ENCODE measurements around the gene SPATS1.

The SPATS1 gene

DNA sequence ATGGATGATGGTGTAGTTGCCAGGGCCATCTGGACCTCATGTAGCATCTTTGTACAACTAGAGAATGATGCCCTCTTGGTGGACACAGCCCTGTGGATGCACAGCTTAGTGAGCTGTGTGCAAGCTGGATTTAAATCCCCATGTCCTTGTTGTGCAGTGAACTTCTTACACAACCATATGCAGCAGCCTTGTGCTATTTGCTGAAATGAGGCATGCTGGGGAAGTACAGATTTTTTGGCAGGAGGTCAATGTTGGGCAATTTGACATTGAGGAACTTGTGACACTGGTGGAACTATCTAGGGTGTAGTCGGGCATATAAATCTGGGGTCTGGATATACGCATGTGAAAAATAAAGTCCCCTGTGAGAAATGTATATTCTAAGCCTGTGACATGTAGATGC, 39.3 kb downstream of the SPATS1 start:
- Histone ChIP-seq H3K4me1 (ENCODE audit: insufficient read depth, low read length) (peaks cover 6% of the 10 kb centered on the region), H3K9ac (ENCODE audit: low read depth, low read length) (no peak overlapping the region), H4K20me1 (ENCODE audit: insufficient read depth, low read length) (no peaks in the 10 kb centered on the region), H3K27me3 (ENCODE audit: insufficient read depth, low read length, poor library complexity) (no peaks in the 10 kb centered on the region), H3K27ac (ENCODE audit: low read length) (no peak overlapping the region), H3K4me3 (ENCODE audit: low read depth in 1 of 2, low read length in 2 of 2) (no peak overlapping the region), H2AFZ (ENCODE audit: low read depth, low read length) (no peak overlapping the region), H3K36me3 (ENCODE audit: insufficient read depth, low read length) (no peaks in the 10 kb centered on the region), H3K4me2 (ENCODE audit: insufficient read depth, low read length) (no peak overlapping the region), H3K79me2 (ENCODE audit: insufficient read depth, low read length) (no peaks in the 10 kb centered on the region), H3K9me3 (ENCODE audit: insufficient read depth, low read length, severe bottlenecking) (no peaks in the 10 kb centered on the region)
- no peak for ATAC-seq (ENCODE audit: insufficient read depth, low read depth)
- TF ChIP-seq, protein P1, sequence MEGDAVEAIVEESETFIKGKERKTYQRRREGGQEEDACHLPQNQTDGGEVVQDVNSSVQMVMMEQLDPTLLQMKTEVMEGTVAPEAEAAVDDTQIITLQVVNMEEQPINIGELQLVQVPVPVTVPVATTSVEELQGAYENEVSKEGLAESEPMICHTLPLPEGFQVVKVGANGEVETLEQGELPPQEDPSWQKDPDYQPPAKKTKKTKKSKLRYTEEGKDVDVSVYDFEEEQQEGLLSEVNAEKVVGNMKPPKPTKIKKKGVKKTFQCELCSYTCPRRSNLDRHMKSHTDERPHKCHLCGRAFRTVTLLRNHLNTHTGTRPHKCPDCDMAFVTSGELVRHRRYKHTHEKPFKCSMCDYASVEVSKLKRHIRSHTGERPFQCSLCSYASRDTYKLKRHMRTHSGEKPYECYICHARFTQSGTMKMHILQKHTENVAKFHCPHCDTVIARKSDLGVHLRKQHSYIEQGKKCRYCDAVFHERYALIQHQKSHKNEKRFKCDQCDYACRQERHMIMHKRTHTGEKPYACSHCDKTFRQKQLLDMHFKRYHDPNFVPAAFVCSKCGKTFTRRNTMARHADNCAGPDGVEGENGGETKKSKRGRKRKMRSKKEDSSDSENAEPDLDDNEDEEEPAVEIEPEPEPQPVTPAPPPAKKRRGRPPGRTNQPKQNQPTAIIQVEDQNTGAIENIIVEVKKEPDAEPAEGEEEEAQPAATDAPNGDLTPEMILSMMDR (IDR thresholded peaks at IDR 0.05; ENCODE audit: borderline replicate concordance, extremely low read depth, low read length, poor library complexity, severe bottlenecking), result no peak
- TF ChIP-seq EZH2 (IDR thresholded peaks at IDR 0.05; ENCODE audit: borderline replicate concordance, low read depth, low read length, severe bottlenecking), result no peak
- DNase-seq, result no peak

DNA sequence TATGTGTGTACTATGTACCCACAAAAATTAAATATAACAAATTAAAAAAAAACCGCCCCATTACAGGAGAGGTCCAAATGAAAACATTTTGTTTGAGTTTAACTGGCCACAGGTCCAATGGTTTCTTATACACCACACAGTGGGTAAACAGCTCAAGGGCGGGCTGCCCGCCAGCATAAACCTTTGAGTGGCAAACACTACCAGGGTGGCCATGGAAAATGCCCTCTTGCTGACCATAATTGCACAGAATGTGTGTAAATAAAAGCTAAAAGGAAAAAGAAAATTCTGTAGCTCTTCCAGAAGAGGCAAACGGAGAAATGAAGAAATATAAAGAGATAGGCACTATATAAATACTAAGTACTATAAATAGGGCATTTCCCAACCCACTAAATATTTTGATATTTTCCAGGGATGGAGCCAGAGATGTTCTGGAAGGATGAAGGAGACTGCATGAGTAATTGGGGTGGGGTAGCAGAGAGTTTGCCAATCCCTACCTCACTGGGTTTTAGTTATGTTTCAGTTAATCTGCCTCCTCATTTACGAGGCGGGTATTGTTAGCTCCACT, 44.0 kb downstream of the SPATS1 start:
- Histone ChIP-seq H3K27ac (ENCODE audit: low read length) (peak overlapping the region; percentile 99), H3K4me3 (ENCODE audit: low read depth in 1 of 2, low read length in 2 of 2) (peak overlapping the region; percentile 47 to 63; a peak in 3 of 4 replicates), H2AFZ (ENCODE audit: low read depth, low read length) (peak overlapping the region; percentile 88), H3K27me3 (ENCODE audit: insufficient read depth, low read length, poor library complexity) (no peaks in the 10 kb centered on the region), H4K20me1 (ENCODE audit: insufficient read depth, low read length) (peaks cover 25% of the 10 kb centered on the region), H3K4me2 (ENCODE audit: insufficient read depth, low read length) (peak overlapping the region; percentile 83), H3K4me1 (ENCODE audit: insufficient read depth, low read length) (peaks cover 32% of the 10 kb centered on the region), H3K9ac (ENCODE audit: low read depth, low read length) (peak overlapping the region; percentile 92), H3K79me2 (ENCODE audit: insufficient read depth, low read length) (peaks cover 36% of the 10 kb centered on the region), H3K9me3 (ENCODE audit: insufficient read depth, low read length, severe bottlenecking) (no peaks in the 10 kb centered on the region), H3K36me3 (ENCODE audit: insufficient read depth, low read length) (peaks cover 23% of the 10 kb centered on the region)
- TF ChIP-seq EZH2 (IDR thresholded peaks at IDR 0.05; ENCODE audit: borderline replicate concordance, low read depth, low read length, severe bottlenecking), result no peak
- TF ChIP-seq, protein P1 (IDR thresholded peaks at IDR 0.05; ENCODE audit: borderline replicate concordance, extremely low read depth, low read length, poor library complexity, severe bottlenecking), result no peak
- DNase-seq (no peak), ATAC-seq (ENCODE audit: insufficient read depth, low read depth) (no peak)

DNA sequence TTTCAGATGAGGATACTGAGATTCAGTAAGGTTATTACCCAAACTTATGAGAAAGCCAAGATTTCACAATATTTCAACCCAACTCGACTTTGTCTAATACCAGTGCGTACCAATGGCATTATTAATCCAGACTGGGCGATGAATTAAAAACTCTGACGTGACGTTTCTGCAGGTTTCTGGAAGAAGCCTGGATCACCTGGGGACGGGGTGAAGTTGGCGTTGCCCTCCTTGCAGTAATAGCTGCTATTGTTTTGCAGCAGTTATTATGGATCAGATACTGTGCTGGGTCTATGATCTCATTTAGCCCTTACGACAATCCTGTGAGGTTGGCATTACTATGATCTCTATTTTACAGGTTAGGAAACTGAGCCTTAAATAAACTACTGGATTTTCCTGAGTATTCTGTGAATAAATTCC, 44.5 kb downstream of the SPATS1 start:
- peak overlapping the region; percentile 99 for H3K27ac ChIP-seq (ENCODE audit: low read length)
- H3K4me1 ChIP-seq (ENCODE audit: insufficient read depth, low read length), result peaks cover 32% of the 10 kb centered on the region
- peak overlapping the region; percentile 92 for H3K9ac ChIP-seq (ENCODE audit: low read depth, low read length)
- peaks cover 40% of the 10 kb centered on the region for H3K79me2 ChIP-seq (ENCODE audit: insufficient read depth, low read length)
- no peak for DNase-seq
- H2AFZ ChIP-seq (ENCODE audit: low read depth, low read length), result peak overlapping the region; percentile 88
- peaks cover 28% of the 10 kb centered on the region for H3K36me3 ChIP-seq (ENCODE audit: insufficient read depth, low read length)
- peak overlapping the region; percentile 83 for H3K4me2 ChIP-seq (ENCODE audit: insufficient read depth, low read length)
- H3K9me3 ChIP-seq (ENCODE audit: insufficient read depth, low read length, severe bottlenecking), result no peaks in the 10 kb centered on the region
- H4K20me1 ChIP-seq (ENCODE audit: insufficient read depth, low read length), result peaks cover 30% of the 10 kb centered on the region
- TF ChIP-seq, protein P1 (IDR thresholded peaks at IDR 0.05; ENCODE audit: borderline replicate concordance, extremely low read depth, low read length, poor library complexity, severe bottlenecking), result no peak
- no peak for TF ChIP-seq EZH2 (IDR thresholded peaks at IDR 0.05; ENCODE audit: borderline replicate concordance, low read depth, low read length, severe bottlenecking)
- peak overlapping the region; percentile 47 to 63; a peak in 3 of 4 replicates for H3K4me3 ChIP-seq (ENCODE audit: low read depth in 1 of 2, low read length in 2 of 2)
- H3K27me3 ChIP-seq (ENCODE audit: insufficient read depth, low read length, poor library complexity), result no peaks in the 10 kb centered on the region
- ATAC-seq (ENCODE audit: insufficient read depth, low read depth), result peak; percentile 15; the same call in 2 of the 3 replicates

Measured in DND-41 (cell line).